ENCODE measurements around the gene LIFR.

The LIFR gene

DNA sequence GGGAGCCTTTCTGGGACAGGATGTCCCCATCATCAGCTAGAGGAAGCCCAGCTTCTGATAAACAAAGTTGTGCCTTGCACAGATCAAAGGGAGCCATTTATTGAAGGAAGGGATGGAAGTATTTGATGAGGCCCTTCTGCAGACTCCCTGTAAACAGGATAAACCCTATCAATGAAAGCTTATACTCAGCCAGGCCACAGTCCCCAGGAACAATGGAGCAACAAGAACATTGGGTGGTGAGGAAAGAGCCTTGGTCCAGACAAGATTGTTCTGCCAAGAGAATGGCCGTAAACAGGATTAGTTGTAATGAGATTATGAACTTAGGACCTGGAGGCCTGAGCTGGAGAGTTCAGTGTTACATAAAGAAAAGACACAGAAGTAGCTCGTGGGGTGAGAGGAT, 40.5 kb upstream of the LIFR start:
- Histone ChIP-seq H3K27me3 (ENCODE audit: insufficient read depth, low read length, poor library complexity) (peaks cover 4% of the 10 kb centered on the region), H3K79me2 (ENCODE audit: insufficient read depth, low read length) (no peaks in the 10 kb centered on the region), H4K20me1 (ENCODE audit: insufficient read depth, low read length) (no peaks in the 10 kb centered on the region), H3K4me2 (ENCODE audit: insufficient read depth, low read length) (no peak overlapping the region), H2AFZ (ENCODE audit: low read depth, low read length) (no peak overlapping the region), H3K27ac (ENCODE audit: low read length) (no peak overlapping the region), H3K4me3 (ENCODE audit: low read depth in 1 of 2, low read length in 2 of 2) (no peak overlapping the region), H3K4me1 (ENCODE audit: insufficient read depth, low read length) (no peaks in the 10 kb centered on the region), H3K9me3 (ENCODE audit: insufficient read depth, low read length, severe bottlenecking) (no peaks in the 10 kb centered on the region), H3K36me3 (ENCODE audit: insufficient read depth, low read length) (no peaks in the 10 kb centered on the region), H3K9ac (ENCODE audit: low read depth, low read length) (no peak overlapping the region)
- TF ChIP-seq, protein P1, sequence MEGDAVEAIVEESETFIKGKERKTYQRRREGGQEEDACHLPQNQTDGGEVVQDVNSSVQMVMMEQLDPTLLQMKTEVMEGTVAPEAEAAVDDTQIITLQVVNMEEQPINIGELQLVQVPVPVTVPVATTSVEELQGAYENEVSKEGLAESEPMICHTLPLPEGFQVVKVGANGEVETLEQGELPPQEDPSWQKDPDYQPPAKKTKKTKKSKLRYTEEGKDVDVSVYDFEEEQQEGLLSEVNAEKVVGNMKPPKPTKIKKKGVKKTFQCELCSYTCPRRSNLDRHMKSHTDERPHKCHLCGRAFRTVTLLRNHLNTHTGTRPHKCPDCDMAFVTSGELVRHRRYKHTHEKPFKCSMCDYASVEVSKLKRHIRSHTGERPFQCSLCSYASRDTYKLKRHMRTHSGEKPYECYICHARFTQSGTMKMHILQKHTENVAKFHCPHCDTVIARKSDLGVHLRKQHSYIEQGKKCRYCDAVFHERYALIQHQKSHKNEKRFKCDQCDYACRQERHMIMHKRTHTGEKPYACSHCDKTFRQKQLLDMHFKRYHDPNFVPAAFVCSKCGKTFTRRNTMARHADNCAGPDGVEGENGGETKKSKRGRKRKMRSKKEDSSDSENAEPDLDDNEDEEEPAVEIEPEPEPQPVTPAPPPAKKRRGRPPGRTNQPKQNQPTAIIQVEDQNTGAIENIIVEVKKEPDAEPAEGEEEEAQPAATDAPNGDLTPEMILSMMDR (IDR thresholded peaks at IDR 0.05; ENCODE audit: borderline replicate concordance, extremely low read depth, low read length, poor library complexity, severe bottlenecking): no peak
- TF ChIP-seq EZH2 (IDR thresholded peaks at IDR 0.05; ENCODE audit: borderline replicate concordance, low read depth, low read length, severe bottlenecking): no peak
- DNase-seq (no peak), ATAC-seq (ENCODE audit: insufficient read depth, low read depth) (no peak)

DNA sequence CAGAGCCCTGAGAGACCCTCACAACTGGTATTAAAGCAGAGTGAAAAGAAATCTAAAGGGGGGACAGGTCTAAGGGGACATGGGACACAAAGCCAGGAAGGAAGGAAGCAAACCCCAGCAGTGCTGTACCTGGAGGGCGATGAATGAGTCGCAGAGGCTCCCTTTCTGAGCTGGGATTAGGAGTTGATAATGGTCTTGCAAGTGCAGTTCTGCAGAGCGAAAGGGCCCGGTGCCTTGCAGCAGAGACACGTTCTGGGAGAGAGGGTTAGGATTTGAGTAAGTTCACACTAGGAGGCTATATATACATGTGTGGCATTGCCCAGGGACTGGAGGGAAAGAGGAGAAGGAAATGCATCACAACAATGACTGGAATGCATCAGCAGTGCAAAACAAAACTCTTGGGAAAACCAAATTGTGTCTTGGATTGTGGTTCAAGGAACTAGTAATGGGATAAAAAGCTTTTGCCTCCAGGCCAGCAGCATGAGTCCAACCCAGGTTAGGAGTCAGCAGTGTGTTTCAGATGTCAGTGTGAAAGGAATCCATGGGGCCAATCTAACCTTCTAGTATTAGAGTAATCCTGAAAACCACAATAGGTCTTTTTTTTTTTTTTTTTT, 38.8 kb upstream of the LIFR start:
- DNase-seq: no peak
- H3K9ac ChIP-seq (ENCODE audit: low read depth, low read length): no peak overlapping the region
- H3K36me3 ChIP-seq (ENCODE audit: insufficient read depth, low read length): no peaks in the 10 kb centered on the region

DNA sequence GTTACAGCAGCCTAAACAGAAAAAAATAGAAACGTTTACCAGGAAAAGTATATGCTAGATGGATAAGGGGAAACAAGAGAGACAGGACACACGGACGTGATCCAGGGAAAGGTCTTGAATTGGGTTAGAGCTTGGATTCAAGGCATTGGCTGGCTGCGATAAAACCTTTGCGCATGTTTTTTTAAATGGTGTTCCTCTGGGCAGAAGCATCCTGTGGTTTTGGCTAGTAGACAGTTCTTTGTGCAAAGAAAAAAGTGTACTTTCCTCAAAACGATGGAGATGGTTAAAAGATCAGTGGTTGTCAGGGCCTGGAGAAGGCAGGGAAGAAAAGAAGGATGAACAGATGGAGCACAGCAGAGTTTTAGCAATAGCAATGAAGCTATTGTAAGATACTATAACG, 37.5 kb upstream of the LIFR start:
- no peaks in the 10 kb centered on the region for H3K36me3 ChIP-seq (ENCODE audit: insufficient read depth, low read length)
- H2AFZ ChIP-seq (ENCODE audit: low read depth, low read length): no peak overlapping the region
- H3K9ac ChIP-seq (ENCODE audit: low read depth, low read length): no peak overlapping the region
- ATAC-seq (ENCODE audit: insufficient read depth, low read depth) (no peak), DNase-seq (no peak)
- no peaks in the 10 kb centered on the region for H3K4me1 ChIP-seq (ENCODE audit: insufficient read depth, low read length)
- no peak overlapping the region for H3K27ac ChIP-seq (ENCODE audit: low read length)
- no peaks in the 10 kb centered on the region for H3K9me3 ChIP-seq (ENCODE audit: insufficient read depth, low read length, severe bottlenecking)
- H3K79me2 ChIP-seq (ENCODE audit: insufficient read depth, low read length): no peaks in the 10 kb centered on the region
- no peaks in the 10 kb centered on the region for H4K20me1 ChIP-seq (ENCODE audit: insufficient read depth, low read length)
- H3K4me2 ChIP-seq (ENCODE audit: insufficient read depth, low read length): no peak overlapping the region
- TF ChIP-seq, protein P1 (IDR thresholded peaks at IDR 0.05; ENCODE audit: borderline replicate concordance, extremely low read depth, low read length, poor library complexity, severe bottlenecking): no peak
- TF ChIP-seq EZH2 (IDR thresholded peaks at IDR 0.05; ENCODE audit: borderline replicate concordance, low read depth, low read length, severe bottlenecking): no peak
- H3K4me3 ChIP-seq (ENCODE audit: low read depth in 1 of 2, low read length in 2 of 2): no peak overlapping the region
- H3K27me3 ChIP-seq (ENCODE audit: insufficient read depth, low read length, poor library complexity): peaks cover 12% of the 10 kb centered on the region

More for the DNA sequence above, 38.8 kb upstream of the LIFR start:
- H4K20me1 ChIP-seq (ENCODE audit: insufficient read depth, low read length): no peaks in the 10 kb centered on the region
- no peak overlapping the region for H3K4me2 ChIP-seq (ENCODE audit: insufficient read depth, low read length)
- H2AFZ ChIP-seq (ENCODE audit: low read depth, low read length): no peak overlapping the region
- H3K79me2 ChIP-seq (ENCODE audit: insufficient read depth, low read length): no peaks in the 10 kb centered on the region
- H3K27me3 ChIP-seq (ENCODE audit: insufficient read depth, low read length, poor library complexity): peaks cover 5% of the 10 kb centered on the region
- TF ChIP-seq EZH2 (IDR thresholded peaks at IDR 0.05; ENCODE audit: borderline replicate concordance, low read depth, low read length, severe bottlenecking): no peak
- TF ChIP-seq, protein P1 (IDR thresholded peaks at IDR 0.05; ENCODE audit: borderline replicate concordance, extremely low read depth, low read length, poor library complexity, severe bottlenecking): no peak
- H3K9me3 ChIP-seq (ENCODE audit: insufficient read depth, low read length, severe bottlenecking): no peaks in the 10 kb centered on the region
- ATAC-seq (ENCODE audit: insufficient read depth, low read depth): no peak
- no peak overlapping the region for H3K4me3 ChIP-seq (ENCODE audit: low read depth in 1 of 2, low read length in 2 of 2)
- no peaks in the 10 kb centered on the region for H3K4me1 ChIP-seq (ENCODE audit: insufficient read depth, low read length)
- H3K27ac ChIP-seq (ENCODE audit: low read length): no peak overlapping the region

DNA sequence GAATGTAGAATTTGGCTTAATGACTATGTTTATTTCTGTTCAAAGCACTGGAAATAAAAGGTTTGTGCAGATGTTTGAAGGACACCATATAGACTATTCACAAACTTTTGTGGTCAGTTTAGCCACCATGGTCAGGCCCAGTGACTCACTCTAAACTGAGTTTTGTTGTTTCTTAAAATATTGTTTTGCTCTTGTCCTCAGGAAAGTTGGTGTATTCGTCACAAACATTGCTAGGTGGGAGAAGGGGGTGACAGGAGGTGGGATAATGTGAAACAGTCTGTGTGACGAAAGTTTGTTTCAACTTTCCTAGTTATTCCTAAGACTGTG, 35.0 kb upstream of the LIFR start:
- Histone ChIP-seq H3K4me3 (ENCODE audit: low read depth in 1 of 2, low read length in 2 of 2) (no peak overlapping the region), H4K20me1 (ENCODE audit: insufficient read depth, low read length) (no peaks in the 10 kb centered on the region), H3K4me2 (ENCODE audit: insufficient read depth, low read length) (no peak overlapping the region), H2AFZ (ENCODE audit: low read depth, low read length) (no peak overlapping the region), H3K27ac (ENCODE audit: low read length) (no peak overlapping the region), H3K79me2 (ENCODE audit: insufficient read depth, low read length) (no peaks in the 10 kb centered on the region), H3K9me3 (ENCODE audit: insufficient read depth, low read length, severe bottlenecking) (no peaks in the 10 kb centered on the region), H3K27me3 (ENCODE audit: insufficient read depth, low read length, poor library complexity) (peaks cover 12% of the 10 kb centered on the region), H3K36me3 (ENCODE audit: insufficient read depth, low read length) (no peaks in the 10 kb centered on the region), H3K4me1 (ENCODE audit: insufficient read depth, low read length) (no peaks in the 10 kb centered on the region), H3K9ac (ENCODE audit: low read depth, low read length) (no peak overlapping the region)
- no peak for TF ChIP-seq EZH2 (IDR thresholded peaks at IDR 0.05; ENCODE audit: borderline replicate concordance, low read depth, low read length, severe bottlenecking)
- TF ChIP-seq, protein P1 (IDR thresholded peaks at IDR 0.05; ENCODE audit: borderline replicate concordance, extremely low read depth, low read length, poor library complexity, severe bottlenecking): no peak
- no peak for ATAC-seq (ENCODE audit: insufficient read depth, low read depth)
- no peak for DNase-seq

All from DND-41 (cell line).